GM21360 (cell line): ENCODE measurements around the gene ETV5.
A peak's percentile ranks its signal among the peaks of the same experiment; 100 is the strongest.

Experiments used
- ATAC-seq: cut with Tn5 transposase; IDR thresholded peaks from one replicate; pipeline ENCODE4 v1.9.1; 2021; ENCODE audit warnings: mild to moderate bottlenecking, moderate library complexity; ENCODE audit not compliant: unreplicated experiment

Gene ETV5

DNA sequence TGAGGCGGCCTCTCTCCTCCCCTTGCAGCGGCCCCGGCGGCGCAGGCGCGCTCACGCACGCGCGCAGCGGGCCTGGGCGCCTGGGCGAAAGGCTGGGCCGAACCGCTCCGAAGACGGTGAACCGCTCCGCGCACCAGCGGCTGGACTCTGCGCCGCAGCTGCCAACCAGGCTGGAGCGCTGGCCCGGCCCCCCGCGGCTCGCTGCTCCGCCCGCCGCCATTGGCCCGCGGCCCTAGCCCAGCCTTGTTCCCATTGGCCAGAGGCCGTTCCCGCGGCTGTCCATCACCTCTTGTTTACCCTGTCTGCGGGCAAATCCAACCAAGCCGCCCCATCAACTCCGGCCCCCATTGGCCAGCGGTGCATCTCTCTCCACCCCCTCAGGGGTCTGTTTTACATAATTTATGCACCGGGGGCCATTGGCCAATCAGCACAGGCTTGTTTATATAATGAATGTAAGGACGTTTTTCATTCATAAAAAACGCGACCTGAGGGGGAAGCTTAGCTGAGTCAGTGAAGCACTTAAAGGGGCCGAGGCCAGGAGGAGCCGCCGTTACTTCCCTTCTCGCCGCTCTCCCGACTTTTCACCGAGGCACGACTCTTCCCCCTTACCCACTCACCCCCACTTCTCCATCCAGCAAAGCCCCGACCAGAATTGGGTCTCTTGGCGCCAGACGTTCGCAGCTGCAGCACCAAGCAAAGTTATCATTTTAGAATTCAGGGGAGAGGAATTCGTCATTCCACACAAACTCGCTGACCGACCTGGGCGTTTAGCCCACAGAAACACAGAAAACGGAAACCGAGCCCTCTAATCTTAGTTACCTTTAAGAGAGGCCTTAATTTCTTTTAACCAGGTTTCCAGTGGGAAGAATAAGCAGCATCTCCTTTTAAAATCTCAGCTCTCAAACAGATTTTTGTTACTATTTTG, at the start of gene ETV5:
Gene ETV5, minus strand, starts transcription at position 149 of the 925 bp plus-strand sequence. CDS start 3,221 bp downstream, outside the sequence.
- ATAC-seq: peak; percentile 87

DNA sequence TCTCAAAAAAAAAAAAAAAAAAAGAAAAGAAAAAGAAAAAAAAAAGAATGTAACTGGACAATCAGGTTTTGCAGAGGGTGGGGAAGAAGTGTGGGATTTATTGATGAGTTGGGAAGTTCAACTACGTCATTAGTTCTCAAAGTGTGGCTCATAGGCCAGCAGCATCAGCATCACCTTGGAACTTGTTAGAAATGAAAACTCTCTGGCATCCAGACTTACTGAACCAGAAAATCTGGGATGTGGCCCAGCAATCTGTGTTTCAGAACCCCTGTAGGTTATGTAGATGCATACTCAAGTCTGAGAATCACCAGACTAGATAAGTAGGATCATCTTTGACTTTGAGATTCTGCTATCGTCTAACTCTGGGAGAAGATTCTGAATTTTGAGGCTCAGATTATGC, 45.8 kb upstream of the ETV5 start:
- ATAC-seq: no peak

DNA sequence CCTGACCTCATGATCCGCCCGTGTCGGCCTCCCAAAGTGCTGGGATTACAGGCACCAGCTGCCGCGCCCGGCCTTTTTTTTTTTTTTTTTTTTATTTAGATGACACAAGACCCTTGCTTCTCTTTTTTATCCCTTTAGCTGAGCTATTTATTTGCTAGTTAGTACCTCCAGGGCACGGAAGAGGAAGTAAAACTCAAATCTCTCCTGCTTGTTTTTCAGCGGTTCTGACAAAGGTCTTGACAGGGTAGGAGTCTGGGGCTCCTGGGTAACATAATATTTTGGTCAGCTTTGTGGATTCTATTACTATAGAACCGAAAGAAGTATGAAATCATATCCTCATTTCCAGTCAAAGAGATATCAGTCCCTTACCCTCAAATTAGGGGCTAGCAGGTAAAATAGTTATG, 44.0 kb upstream of the ETV5 start:
- peak; percentile 87 for ATAC-seq

DNA sequence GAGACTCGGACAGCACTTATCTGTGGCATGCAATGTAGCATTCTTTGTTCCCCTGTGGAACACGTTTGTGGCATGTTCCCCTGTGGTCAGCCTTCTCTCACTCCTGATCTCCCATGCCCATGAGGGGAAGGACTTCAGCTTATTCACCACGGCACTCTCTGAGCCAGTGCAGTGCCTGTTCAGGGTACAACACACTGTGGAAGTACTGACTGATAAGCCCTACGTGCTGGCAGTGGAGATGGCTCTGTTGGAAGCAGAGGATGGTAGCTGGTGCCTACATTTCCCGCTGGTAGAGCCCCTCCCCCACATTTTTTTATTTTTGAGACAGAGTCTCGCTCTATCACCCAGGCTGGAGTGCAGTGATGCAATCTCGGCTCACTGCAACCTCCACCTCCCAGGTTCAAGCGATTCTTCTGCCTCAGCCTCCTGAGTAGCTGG, 43.5 kb upstream of the ETV5 start:
- ATAC-seq: peak; percentile 26

DNA sequence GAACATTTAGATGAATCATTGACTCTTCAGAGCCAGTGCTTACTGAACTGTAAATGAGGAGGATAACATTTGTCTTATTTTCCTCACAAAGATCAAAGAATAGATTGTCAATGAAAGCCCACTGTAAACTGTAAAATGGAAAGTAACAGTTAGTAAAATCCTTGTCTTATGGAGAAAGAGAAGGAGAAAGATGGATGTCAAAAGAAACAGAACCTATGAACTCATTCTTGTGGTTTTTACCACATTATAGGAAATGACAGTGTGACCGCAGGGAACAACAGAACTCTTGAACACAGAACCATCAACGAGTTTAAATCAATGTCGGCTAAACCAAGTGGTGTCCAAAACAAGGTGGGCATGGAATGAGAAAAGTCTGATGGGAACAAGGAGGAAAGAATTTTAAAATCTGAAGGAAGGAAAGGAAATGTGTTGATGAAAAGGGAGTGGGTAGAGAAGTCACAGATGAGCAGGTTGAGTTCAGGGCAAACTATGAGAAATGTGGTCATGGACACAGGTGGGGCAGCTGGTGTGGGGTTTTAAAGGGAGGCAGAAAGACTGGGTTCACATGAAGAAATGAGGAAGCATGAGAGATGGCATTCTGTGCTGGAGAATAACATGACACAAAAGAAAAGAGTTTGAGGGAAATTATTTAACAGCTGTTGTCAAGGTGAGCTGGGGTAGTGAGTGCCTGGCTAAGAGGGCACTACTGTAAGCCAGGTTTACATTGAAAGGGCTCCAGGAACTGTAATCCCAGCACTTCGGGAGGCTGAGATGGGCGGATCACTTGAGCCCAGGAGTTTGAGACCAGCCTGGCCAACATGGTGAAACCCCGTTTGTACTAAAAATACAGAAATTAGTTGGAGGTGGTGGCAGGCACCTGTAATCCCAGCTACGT, 42.4 kb upstream of the ETV5 start:
- ATAC-seq: no peak

DNA sequence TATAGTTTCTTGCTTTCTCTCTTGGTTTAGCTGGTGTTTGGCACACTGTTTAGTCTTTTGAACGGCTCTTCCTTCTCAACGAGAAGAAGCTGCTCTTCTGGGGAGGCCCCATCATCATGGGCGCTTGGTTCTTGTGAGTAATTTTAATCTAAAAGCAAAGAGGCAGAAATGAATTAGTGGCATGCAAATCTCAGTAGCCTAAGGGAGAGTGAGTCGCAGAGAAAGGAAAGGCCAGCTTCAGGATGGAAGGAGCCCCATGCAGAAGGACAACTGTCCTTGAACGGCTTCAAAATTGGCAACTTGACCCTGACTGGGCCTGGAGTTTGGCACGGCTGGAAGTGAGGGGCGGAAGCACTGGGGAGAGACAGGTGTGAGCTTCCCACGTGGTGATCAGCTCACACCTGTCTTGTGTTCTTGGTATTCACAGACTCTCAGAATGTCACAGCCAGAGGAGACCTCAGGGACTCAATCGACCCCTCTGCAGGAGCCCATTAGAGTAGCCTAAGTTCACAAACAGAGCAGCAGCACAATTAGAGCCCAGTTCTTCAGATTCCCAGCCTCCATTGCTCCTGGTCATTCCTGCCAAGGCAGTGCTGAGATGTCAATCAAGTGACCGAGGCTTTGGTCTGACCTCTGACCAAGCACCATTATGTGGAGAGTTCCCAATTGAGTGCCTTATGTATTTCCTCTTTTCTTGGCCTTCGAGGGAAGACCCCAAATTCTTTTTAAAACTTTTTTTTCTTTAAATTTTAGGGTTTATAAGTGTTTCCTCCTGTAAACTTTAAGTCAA, 41.3 kb upstream of the ETV5 start:
- no peak for ATAC-seq

DNA sequence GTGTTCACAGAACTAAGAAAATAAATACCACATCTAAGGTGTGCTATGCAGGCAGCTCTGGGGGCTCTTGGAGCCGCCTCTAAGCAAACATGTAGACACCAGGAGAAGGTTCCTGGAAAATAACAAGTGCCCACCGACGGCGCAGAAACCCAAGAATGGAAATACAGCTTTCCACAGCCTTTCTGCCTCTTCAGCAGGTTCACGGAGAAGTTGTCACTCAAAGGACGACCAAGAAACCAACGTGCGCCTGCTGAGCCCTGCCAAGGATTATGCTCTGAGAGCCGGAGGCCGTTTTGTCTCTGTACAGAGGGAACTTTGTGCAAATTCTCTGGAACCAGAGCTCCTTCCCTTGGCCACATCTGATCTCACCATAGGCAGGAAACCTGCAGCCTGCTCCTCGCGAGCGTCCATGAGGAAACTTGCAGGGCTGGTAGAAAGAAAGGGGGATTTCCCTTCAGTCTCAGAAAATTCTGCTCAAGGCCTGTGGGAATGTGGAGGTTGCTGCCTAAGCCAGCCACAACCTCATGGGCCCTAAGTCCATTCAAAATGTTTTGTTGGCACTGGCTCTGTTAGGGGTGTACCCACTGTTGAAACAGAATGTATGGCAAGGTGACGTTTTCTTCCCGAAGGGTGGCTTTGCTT, 40.6 kb upstream of the ETV5 start:
- no peak for ATAC-seq

DNA sequence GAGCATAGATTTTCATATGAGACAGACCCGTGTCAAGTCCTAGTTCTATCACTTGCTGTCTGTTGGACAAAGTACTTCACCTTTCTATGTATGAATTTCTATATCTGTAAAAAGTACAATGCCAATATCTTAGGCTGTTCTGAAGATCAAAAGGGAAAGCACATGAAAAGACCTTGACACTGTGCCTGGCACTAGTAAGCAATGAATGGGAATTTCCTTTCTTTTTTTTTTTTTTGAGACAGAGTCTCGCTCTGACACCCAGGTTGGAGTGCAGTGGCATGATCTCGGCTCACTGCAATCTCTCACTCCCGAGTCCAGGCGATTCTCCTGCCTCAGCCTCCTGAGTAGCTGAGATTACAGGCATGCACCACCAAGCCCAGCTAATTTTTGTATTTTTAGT, 35.4 kb upstream of the ETV5 start:
- ATAC-seq: no peak

DNA sequence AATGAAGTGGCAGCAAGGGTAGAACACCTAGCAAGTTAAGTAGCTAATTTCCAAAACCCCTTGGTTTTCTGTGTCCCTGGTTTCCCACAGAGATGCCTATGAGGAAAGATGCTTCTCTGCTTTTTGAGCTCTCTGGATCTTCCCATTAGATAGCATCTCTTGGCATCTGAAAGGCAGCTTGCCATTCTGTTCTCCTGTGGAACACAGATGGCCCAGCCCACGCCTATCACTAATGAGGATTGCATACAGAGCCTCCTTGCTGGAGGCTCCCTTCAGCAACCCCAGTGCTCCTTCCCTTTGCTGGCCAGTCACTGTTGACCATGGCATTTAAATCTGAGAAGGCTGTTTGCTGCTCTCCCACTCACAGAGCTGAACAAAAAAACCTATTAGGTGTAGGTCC, 34.4 kb upstream of the ETV5 start:
- ATAC-seq: no peak

DNA sequence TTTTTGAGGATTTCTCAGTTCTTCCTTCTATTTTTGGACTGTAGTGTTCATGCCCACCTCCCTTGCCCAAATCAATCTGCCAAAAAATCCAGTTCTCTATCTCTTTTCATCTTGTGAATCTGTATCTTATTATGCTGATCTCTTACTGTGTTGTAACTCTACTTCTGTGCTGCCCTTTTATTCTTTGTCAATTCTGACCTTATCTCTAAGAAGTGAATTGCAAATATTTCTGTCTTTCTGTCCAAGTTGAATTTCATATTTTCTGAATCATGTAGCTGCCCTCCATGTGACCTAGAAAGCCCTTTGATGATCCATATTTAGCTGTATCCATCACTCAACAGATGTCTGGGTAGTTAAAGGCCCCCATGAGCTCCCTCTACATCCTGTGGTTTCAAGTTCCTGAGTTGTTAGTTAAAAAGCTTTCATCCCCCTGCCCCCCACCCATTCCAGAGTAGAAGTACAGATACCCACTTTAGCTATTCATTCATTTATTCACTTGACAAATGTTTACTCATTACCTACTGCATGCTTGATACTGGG, 33.6 kb upstream of the ETV5 start:
- ATAC-seq: no peak

DNA sequence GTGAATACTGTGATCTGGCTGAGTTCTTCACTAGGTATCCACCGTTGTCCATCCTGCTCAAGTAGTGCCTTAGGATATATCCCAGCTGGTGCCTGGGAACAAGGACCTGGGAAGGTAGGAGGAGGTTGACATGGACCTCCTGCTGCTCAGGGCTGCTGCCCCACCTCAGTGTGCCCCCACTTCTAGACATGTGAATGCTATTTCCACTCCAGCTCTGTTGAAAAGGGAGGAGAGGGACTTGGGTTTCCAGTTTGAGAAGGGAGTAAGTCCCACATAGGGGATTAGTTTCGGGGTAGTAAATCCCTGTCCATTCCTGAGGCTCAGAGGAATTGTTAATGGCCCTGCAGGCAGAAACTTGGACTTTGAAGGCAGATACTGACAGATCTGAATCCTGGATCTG, 32.9 kb upstream of the ETV5 start:
- ATAC-seq: no peak

DNA sequence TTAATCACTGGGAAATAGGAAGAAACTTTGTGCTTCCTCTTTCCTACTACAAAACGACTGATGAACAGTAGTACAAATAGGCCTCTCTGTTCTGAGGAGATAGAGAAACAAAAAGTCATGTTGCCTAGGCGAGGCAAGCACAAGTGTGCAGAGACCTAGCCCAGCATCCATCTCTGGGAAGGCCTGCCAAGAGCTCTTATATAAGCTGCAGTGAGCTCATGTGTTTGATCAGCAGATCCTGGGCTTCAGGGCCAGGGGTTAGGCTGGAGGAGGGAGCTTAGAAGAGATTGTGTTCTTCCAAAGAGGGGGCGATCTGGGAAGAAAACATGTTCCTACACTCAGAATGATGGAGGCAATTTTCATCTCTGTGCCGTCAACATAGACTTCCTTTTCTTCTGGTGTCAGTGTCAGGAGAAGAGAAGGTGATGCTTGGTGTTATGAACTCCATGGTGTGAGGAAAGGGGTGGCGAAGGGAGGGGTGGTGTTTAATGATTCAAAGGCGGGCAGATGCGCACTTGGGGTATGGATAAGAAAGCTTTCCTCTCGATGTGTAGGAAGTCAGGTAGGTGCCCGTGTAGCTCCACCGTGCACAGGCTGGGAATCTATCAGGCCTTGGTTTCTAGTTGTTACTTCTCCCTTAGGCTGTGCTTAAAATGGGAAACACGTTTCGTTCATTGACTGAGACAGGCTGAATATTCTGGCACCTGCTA, 29.5 kb upstream of the ETV5 start:
- ATAC-seq: no peak

DNA sequence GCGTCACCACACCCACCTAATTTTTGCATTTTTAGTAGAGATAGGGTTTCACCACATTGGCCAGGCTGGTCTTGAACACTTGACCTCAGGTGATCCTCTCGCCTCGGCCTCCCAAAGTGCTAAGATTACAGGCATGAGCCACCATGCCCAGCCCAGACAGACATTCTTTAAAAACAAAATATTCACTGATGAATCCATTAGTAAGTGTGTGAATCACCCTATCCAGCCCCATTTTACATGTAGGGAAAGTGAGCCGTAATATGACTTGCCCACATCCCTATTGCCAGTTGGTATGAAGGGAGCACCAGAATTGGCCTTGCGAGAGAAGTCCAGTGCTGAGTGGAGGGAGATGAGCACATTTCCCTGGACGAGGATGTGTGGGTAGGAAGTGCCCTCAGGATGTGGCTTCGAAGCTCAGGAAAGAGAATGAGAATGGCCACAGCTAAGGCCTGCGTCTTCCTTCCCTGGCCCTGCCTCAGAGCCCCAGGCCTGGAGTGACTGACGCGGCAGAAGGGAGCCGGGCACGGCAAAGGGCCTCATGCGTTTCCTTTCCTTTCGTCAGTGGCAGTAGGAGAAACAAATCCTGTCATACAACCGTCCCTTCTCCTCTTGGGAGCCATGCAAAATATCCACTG, 28.3 kb upstream of the ETV5 start:
- no peak for ATAC-seq

DNA sequence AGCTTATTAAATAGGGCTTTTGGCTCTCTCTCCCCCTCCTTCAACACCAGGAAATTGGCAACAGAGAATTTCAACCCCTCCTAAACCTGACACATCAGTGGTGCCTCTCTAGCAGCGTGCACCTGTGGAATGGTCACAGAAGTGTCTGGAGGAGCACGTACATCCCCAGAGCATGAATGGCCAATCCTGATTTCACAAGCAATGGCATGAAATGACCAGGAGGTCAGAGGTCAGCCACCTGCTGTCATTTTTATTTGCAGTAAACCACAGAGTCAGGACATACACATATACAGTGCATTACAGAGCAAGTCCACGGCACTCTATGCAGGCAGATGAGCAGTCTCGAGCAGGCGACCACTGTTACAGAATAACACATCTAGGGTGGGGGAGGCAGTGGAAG, 25.1 kb upstream of the ETV5 start:
- ATAC-seq: no peak

DNA sequence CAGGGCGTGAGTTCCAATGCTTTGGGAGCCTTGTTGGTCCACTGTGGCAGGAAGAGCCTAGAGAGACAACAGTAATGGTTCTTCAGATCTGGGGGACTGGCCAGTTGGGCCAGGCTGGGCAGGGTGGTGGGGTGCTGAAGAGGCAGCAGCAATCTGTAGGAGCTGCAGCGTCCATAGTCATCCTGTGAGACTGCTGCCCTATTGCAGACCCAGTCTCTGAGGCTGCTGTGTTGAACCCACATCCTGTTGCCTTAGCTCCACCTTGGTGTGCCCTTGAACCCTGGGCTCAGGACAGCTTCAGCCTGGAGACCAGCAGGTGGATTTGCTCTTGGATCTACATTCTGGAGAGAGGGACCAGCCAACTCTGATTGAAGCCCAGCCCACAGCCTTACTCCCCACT, 23.6 kb upstream of the ETV5 start:
- no peak for ATAC-seq

DNA sequence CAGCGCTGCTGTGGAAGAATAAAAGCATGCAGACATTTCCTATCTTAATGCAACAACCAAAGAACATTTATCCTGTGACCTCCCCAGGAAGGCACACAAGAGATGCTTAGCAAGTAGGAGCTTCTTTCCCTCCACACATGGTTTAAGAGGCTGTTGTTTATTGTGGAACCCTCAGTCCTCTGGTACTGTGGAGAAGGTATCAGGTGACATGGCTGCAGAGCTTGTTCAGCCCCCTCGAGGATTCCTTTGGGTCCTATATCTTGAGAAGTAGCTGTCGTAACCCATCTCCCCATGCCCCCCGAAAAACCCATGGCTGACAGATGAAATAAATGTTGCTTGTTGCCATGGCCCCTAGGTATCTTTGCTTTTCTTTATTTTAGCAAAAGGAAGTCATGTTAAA, 20.3 kb upstream of the ETV5 start:
- ATAC-seq: no peak

DNA sequence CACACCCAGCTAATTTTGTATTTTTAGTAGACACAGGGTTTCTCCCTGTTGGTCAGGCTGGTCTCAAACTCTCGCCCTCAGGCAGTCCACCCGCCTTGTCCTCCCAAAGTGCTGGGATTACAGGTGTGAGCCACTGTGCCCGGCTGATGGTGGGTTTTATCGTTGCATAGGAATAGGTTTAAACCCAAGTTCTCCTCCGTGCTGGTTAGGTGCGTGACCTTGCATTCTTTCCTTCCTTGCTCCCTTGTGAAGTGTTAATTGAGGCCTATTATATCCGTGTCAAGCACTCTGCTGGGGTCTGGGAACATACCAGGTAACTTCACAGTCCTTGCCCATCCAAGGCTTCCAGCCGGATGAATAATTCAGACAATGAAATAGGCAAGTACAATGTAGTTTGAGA, 19.3 kb upstream of the ETV5 start:
- no peak for ATAC-seq

DNA sequence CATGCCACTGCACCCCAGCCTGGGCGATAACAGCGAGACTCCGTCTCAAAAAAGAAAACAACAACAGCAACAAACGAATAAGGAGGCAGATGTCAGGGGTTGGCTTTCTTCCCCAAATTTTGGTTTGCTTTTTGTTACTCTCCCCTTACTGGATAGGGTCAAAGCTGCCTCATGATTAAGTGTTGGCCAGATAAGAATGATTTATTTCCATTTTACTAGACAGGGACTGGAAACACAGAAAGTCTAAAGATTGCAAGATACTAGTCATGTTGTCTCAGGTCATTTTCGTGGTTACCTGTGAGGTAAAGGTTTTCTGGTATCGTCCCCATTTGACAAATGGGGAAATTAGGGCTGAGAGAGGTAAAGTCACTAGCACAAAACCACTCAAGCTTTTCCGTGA, 18.6 kb upstream of the ETV5 start:
- no peak for ATAC-seq

DNA sequence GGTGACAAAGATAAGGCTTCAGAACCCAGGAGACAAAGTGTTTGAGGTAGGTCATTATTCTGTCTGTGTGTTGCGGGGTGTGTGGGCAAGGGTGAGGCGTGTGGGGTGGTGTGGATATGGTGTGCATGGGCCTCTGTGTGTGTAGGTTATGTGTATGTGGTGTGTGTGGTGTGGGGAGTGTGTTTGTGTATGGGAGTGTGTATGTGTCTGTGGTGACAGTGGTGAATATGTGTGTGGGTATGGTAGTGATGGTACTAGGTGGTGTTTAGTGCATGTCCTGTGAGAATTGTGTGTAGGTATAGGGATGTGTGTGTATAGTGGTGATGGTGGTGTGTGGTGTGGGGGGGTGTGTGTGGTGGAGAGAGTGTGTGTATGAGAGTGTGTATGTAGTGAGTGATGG, 16.2 kb upstream of the ETV5 start:
- ATAC-seq: no peak
